ENCODE measurements around the gene GRK6.

Gene GRK6

GRCh38 chr5:177440990-177441780 is 14.7 kb downstream of the GRK6 start:
- no peak for DNase-seq

- DNase-seq, result no peak
Measured at GRCh38 chr5:177442066-177442826, 15.8 kb downstream of the GRK6 start.

GRCh38 chr5:177443144-177443983 is 16.9 kb downstream of the GRK6 start:
- DNase-seq, result no peak

- no peak for DNase-seq
Measured at GRCh38 chr5:177444106-177445051, 17.9 kb downstream of the GRK6 start.

GRCh38 chr5:177445052-177445916 is 18.8 kb downstream of the GRK6 start:
- no peak for DNase-seq

- no peak for DNase-seq
Measured at GRCh38 chr5:177445917-177446199, 19.4 kb downstream of the GRK6 start.

GRCh38 chr5:177446200-177447065 is 20.0 kb downstream of the GRK6 start, which contains the start of gene PRR7:
Gene PRR7, plus strand, starts transcription at chr5:177446814. Its CDS starts 8,254 bp downstream, at chr5:177455068.
- DNase-seq, result no peak

- DNase-seq, result peak; percentile 2
Measured at GRCh38 chr5:177447066-177447610, 20.7 kb downstream of the GRK6 start.

- no peak for DNase-seq
Measured at GRCh38 chr5:177447611-177448243, 21.3 kb downstream of the GRK6 start.

GRCh38 chr5:177448244-177448950 is 21.9 kb downstream of the GRK6 start:
- no peak for DNase-seq

GRCh38 chr5:177449140-177450061 is 22.9 kb downstream of the GRK6 start:
- no peak for DNase-seq

GRCh38 chr5:177450667-177451424 is 24.4 kb downstream of the GRK6 start:
- no peak for DNase-seq

GRCh38 chr5:177452688-177453638 is 26.5 kb downstream of the GRK6 start:
- no peak for DNase-seq

- DNase-seq, result no peak
Measured at GRCh38 chr5:177453852-177454396, 27.4 kb downstream of the GRK6 start.

- DNase-seq, result no peak
Measured at GRCh38 chr5:177454397-177455035, 28.0 kb downstream of the GRK6 start.
